ENCODE results near the gene CCN5.

DNA sequence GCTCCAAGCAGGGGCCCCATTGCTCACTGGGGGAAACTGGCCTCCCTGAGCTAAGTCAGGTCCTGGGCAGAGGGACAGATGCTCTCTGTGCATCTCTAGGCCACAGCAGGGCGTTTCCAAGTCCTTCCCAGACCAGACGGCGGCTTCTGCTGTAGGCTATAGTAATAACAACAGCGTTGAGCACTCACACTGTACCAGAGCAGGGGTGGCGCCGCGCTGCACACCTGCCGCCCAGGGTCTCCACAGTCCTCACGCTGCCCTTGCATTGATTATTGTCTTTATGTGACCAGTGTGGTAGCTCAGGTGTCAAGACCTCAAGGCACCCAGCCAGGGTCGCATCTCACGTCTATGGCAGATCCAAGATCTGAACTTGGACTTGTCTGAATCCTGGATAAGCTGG lies 14.9 kb upstream of the CCN5 start:
- TF ChIP-seq, protein P1, sequence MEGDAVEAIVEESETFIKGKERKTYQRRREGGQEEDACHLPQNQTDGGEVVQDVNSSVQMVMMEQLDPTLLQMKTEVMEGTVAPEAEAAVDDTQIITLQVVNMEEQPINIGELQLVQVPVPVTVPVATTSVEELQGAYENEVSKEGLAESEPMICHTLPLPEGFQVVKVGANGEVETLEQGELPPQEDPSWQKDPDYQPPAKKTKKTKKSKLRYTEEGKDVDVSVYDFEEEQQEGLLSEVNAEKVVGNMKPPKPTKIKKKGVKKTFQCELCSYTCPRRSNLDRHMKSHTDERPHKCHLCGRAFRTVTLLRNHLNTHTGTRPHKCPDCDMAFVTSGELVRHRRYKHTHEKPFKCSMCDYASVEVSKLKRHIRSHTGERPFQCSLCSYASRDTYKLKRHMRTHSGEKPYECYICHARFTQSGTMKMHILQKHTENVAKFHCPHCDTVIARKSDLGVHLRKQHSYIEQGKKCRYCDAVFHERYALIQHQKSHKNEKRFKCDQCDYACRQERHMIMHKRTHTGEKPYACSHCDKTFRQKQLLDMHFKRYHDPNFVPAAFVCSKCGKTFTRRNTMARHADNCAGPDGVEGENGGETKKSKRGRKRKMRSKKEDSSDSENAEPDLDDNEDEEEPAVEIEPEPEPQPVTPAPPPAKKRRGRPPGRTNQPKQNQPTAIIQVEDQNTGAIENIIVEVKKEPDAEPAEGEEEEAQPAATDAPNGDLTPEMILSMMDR (IDR thresholded peaks at IDR 0.05): no peak
- TF ChIP-seq POLR2AphosphoS5 (IDR thresholded peaks at IDR 0.05) (no peak), POLR2A (IDR thresholded peaks at IDR 0.05) (no peak), EP300 (IDR thresholded peaks at IDR 0.05) (no peak)
